ENCODE results near the gene KAT2A.

Gene KAT2A

DNA sequence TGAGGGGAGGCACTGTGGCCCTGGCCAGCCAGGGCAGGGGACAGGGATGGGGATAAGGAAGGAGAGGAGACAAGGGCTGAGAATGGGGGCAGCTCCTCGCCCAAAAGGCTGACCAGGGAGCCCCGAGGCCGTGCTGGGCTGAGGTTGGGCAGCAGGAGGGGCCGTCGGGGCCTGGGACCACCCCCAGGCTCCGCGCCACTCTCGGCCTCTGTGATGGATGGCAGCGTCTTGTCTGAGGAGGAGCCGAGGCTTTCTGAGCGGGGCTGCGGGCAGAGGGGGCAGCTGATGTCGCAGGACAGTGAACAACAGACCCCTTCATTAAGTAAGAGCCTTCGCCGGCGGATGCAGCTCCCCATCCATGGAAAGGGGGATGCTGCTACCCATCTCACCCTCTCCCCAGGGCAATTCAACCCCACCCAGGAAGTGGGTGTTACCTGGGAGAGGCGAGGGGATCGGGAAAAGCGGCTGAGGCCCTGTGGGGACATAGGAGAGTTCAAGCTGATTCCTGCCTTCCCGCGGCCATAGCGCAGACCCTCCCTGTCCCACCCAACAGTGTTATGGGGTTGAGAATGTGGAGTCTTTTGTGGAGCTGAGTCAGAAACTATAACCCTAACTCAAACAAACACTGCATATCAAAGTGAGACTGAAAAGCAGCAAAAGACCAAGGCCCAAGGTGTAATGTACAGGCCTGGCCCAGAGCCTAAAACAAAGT is 42.7 kb upstream of the KAT2A start:
- Histone ChIP-seq H3K36me3 (no peaks in the 10 kb centered on the region), H3K27me3 (no peaks in the 10 kb centered on the region), H3K9me3 (no peaks in the 10 kb centered on the region), H3K27ac (no peak overlapping the region), H3K4me1 (ENCODE audit: control insufficient read depth in 1 of 2, insufficient read depth in 1 of 2, low read depth in 1 of 2, low read length in 1 of 2) (peaks cover 20 to 22% of the 10 kb centered on the region in 2 experiments), H3K4me3 (ENCODE audit: low read depth in 1 of 2, low read length in 1 of 2) (no peak overlapping the region)
- TF ChIP-seq, protein P1, sequence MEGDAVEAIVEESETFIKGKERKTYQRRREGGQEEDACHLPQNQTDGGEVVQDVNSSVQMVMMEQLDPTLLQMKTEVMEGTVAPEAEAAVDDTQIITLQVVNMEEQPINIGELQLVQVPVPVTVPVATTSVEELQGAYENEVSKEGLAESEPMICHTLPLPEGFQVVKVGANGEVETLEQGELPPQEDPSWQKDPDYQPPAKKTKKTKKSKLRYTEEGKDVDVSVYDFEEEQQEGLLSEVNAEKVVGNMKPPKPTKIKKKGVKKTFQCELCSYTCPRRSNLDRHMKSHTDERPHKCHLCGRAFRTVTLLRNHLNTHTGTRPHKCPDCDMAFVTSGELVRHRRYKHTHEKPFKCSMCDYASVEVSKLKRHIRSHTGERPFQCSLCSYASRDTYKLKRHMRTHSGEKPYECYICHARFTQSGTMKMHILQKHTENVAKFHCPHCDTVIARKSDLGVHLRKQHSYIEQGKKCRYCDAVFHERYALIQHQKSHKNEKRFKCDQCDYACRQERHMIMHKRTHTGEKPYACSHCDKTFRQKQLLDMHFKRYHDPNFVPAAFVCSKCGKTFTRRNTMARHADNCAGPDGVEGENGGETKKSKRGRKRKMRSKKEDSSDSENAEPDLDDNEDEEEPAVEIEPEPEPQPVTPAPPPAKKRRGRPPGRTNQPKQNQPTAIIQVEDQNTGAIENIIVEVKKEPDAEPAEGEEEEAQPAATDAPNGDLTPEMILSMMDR (IDR thresholded peaks at IDR 0.05): no peak

DNA sequence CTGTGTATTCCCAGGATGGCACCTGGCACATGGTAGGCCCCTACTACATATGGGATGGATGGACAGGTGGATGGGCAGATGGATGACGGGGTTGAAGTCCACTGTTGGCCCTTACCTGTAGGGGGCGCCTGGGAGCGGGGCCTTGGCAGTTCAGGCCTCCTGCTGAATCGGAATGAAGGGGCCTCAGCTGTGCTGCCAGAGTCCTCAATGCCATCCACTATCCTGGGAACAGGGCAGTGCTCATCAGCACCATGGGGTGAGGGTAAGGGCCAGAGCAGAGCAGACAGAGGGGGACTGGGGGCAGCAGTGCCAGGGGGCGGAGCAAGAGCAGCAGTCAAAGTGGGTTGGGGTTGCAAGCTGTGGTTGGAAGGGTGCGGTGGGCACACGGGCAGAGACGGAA is 41.9 kb upstream of the KAT2A start:
- Histone ChIP-seq H3K9me3 (no peaks in the 10 kb centered on the region), H3K4me3 (ENCODE audit: low read depth in 1 of 2, low read length in 1 of 2) (no peak overlapping the region), H3K27ac (no peak overlapping the region), H3K4me1 (ENCODE audit: control insufficient read depth in 1 of 2, insufficient read depth in 1 of 2, low read depth in 1 of 2, low read length in 1 of 2) (peaks cover 20 to 22% of the 10 kb centered on the region in 2 experiments), H3K36me3 (no peaks in the 10 kb centered on the region), H3K27me3 (no peaks in the 10 kb centered on the region)
- TF ChIP-seq, protein P1 (IDR thresholded peaks at IDR 0.05): no peak

GRCh38 chr17:42160531-42160910 is 39.4 kb upstream of the KAT2A start:
- peaks cover 21 to 24% of the 10 kb centered on the region in 2 experiments for H3K4me1 ChIP-seq (ENCODE audit: control insufficient read depth in 1 of 2, insufficient read depth in 1 of 2, low read depth in 1 of 2, low read length in 1 of 2)
- H3K27ac ChIP-seq: no peak overlapping the region
- H3K9me3 ChIP-seq: no peaks in the 10 kb centered on the region
- no peaks in the 10 kb centered on the region for H3K36me3 ChIP-seq
- H3K4me3 ChIP-seq (ENCODE audit: low read depth in 1 of 2, low read length in 1 of 2): no peak overlapping the region
- H3K27me3 ChIP-seq: no peaks in the 10 kb centered on the region
- TF ChIP-seq, protein P1 (IDR thresholded peaks at IDR 0.05): no peak

GRCh38 chr17:42159796-42160530 is 38.8 kb upstream of the KAT2A start:
- H3K36me3 ChIP-seq: no peaks in the 10 kb centered on the region
- no peak overlapping the region for H3K4me3 ChIP-seq (ENCODE audit: low read depth in 1 of 2, low read length in 1 of 2)
- no peaks in the 10 kb centered on the region for H3K9me3 ChIP-seq
- TF ChIP-seq, protein P1 (IDR thresholded peaks at IDR 0.05): no peak
- no peaks in the 10 kb centered on the region for H3K27me3 ChIP-seq
- peaks cover 26 to 27% of the 10 kb centered on the region in 2 experiments for H3K4me1 ChIP-seq (ENCODE audit: control insufficient read depth in 1 of 2, insufficient read depth in 1 of 2, low read depth in 1 of 2, low read length in 1 of 2)
- H3K27ac ChIP-seq: no peak overlapping the region

- Histone ChIP-seq H3K4me1 (ENCODE audit: control insufficient read depth in 1 of 2, insufficient read depth in 1 of 2, low read depth in 1 of 2, low read length in 1 of 2) (peaks cover 18 to 25% of the 10 kb centered on the region in 2 experiments), H3K36me3 (peaks cover 15% of the 10 kb centered on the region), H3K27ac (peak overlapping the region; percentile 90), H3K27me3 (no peaks in the 10 kb centered on the region), H3K4me3 (ENCODE audit: low read depth in 1 of 2, low read length in 1 of 2) (peak overlapping the region; percentile 82 to 98), H3K9me3 (no peaks in the 10 kb centered on the region)
- TF ChIP-seq, protein P1 (IDR thresholded peaks at IDR 0.05): no peak
Measured at GRCh38 chr17:42155614-42156045, 34.5 kb upstream of the KAT2A start.

Data from neutrophil (primary cell).